Fibroblast of skin of left quadriceps (primary cell): ENCODE results near the gene SLC8A2.

ENCODE experiments used
- DNase-seq, 2 experiments: peaks; one replicate each; pipeline ENCODE4 v3.0.0-alpha.2; 2013; ENCODE audit warnings: low read depth in 2 of 2

Gene SLC8A2

DNA sequence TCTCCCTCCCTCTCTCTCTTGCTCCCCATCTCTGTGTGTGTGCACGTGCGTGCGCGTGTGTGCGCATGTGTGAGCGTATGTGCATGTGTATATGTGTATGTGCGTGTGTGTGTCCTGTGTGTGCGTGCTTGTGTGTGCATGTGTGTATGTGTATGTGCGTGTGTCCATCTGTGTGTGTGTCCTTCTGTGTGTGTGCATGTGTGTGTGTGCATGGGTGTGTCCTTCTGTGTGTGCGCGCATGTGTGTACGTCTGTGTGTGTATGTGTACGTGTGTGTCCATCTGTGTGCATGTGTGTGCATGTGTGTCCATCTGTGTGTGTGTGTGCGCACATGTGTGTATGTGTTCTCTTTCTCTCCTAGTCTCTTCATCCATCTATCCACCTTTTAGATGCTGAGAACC, 12.2 kb downstream of the SLC8A2 start:
- no peak for DNase-seq

DNA sequence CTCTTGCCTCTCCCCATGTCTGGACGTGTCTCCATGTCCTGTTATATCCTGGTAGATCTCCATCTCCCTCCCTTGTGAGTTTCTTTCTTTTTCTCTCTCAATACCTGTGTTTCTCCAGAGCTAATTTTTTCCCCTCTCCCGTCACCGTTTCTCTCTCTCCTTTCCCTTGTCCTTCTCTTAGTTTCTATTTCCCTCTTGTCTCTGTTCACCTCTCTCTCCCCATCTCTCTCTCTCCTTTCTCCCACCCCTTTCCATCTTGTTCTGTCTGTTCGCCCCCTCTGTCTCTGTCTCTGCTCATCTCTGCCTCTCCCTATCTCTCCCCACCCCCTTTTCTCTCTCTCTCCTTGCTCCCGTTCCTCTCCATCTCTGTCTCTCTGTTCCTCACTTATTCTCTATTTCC, 13.0 kb downstream of the SLC8A2 start:
- no peak for DNase-seq

DNA sequence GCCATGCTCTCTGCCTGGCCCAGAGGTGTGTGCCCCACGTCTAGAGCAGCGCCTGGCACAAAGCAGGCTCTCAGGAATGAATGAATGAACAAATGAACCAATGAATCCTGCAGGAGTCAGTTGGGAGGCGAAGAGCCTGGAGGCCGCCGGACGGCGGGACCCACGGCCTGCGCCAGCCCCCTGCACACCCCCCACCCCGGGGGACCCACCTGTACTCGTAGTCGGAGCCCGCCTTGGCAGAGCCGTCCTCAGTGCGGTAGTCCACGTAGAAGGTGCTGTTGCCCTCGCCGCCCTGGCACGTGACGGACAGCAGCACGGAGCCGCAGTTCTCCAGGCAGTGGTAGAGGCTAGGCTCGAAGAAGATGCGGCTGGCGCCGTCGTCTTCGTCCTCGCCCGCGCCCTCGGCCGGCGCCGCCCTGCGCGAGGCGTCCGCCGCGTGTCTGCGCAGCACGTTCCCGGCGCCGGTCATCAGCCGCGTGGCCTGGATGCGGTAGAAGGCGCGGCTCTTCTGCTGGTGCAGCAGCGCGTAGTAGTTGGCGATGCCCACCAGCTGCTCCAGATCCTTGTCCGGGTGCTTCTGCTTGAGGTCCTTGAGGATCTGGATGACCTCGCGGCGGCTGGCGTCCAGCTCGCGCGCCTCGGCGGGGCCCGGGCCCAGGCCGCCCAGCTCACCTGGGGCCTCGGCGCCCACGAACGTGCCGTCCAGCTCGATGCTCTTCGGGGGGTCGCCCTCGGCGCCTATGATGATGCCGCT, 14.8 kb downstream of the SLC8A2 start:
- DNase-seq: no peak

DNA sequence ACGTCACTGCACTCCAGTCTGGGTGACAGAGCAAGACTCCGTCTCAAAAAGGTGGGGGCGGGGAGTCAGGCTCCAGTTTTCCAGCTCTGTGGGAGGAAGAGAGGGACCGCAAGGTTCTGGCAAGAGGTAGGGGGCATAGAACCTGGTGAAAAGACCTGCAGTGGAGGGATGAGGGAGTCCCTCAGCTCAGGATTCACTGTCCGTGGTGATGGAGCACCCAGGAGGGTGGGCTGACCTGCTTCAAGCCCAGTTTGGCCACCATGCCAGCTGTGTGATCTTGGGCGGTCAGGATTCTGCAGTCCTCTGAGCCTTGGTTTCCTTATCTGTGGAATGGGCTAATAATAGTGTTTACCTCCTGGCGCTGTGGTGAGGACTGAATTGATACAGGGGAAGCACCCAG, 21.2 kb downstream of the SLC8A2 start:
- no peak for DNase-seq

DNA sequence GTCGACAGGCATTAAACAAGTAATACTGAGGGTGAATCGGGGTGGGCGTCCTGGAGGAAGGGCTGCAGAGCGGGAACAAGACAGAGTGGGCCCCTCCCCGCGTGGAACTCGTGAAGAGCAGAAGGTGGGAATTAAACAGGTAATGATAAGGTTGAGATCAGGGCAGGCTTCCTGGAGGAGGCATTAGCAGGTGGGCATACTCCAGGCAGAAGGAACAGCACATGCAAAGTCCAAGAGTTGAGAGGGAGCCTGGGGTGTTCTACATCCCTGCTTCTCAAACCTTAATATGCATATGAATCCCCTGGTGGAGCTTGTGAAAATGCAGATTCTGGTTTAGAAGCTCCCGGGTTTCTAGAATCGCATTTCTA, 23.3 kb downstream of the SLC8A2 start:
- DNase-seq: no peak

DNA sequence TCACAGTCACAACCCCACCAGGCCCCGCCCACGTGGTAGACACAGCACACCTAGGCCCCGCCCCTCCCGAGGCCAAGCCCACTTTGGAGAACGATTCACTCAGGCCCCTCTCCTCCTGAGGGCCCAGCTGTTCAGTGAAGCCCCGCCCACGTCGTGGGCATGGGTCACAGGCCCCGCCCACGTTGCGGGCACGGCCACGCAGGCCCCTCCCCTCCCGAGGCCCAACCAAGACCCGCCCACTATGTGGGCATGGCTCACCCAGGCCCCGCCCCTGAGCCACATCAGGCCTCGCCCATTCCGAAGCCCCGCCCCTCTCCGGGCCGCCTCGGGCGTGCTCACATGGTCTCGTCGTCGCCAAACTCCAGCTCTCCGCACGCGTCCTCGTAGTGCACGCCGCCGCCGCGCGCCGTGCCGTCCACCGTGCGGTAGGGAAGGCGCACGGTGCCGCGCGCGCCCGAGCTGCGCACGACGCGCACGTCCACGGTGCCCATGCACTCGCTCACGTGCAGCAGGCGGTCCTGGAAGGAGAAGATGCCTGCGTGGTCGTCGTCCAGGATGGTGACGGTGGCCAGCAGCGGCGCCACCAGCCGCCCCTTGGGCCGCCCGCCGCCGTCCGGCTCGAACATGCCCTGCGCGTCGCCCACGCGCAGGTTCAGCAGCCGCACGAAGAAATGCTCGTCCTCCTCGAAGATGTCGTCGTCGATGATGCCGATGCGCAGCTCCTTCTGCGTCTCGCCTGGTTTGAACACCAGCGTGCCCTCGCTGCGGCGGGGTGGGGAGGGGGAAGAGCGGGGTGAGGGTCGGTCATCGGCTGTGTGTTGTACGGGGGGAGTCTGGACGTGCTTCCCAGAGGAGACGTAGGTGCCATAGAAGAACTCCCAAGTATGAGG, 24.0 kb downstream of the SLC8A2 start:
- DNase-seq: no peak

DNA sequence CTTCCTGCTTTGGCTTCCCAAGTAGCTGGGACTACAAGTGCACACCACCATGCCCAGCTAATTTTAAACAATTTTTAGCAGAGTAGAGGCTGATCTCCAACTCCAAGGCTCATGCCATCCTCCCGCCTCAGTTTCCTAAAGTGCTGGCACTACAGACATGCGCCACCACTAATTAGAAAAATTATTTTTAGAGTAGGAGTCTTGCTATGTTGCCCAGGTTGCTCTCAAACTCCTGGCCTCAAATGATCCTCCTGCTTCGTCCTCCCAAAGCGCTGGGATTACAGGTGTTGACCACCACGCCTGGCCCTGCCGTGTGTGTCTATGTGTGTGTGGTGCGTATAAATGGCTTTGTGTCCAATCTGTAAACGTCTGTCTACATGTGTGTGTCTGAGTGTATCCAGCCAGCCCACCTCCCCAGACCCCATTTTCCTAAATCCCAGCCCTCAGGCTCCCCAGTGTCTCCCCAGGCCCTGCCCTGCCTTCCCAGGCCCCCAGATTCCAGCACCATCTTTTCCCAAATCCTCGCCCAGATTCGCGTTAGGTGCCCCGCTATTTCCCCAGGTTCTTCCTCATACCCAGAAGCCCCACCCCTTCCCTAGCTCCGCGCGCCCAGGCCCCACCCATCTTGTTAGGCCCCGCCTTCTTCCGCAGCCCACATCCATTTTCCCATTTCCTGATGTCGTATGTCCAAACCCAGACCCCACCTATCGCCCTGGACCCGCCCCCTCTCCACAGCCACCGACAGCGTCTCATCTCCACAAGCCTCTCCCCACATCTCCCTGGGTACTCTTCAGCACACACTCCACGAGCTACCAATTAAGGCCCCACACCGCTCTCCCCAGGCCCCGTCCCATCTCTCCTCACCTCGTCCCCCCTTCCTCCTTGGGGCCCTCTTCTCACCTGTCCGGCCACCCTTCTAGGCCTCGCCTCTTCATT, 24.9 kb downstream of the SLC8A2 start:
- DNase-seq: no peak

DNA sequence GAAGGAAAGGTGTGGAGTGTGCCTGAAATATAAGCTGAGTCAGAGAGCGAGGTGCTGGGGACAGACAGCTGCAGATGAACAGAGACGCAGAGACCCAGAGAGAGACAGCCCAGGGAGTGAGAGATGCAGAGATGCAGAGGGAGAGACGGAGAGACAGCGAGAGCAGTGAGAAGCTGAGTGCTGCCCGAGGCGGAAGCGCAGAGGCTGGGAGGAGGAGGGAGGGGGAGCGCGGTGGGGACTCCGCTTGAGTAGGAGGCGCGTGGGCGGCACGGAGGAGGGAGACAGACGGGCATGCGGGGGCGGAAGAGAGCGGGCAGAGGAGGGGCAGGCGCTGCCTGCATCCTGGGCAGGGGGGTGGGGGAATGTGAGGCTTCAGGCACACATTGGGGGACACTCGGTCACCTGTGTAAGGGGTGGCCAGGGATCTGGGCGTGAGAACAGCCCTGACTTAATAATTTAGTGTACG, 25.7 kb downstream of the SLC8A2 start:
- no peak for DNase-seq

DNA sequence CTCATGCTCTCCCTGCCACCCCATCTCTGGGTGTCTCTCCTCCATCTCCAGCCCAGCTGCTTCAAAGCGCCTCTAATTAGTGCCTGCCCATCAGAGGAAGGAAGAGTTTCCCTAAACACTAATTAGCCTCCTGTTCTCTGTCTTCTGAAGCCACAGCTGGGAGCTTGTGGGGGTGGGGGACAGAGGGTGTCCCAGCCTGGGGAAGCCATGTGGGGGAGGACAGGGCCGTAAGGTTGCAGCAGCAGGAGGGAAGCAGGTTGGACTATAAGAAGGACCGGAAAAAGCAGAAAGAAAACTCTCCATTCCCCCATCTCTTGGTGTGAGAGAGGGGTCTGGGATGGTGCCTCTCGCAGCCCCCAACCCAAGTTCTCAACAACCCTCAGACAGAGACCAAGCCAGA, 26.2 kb downstream of the SLC8A2 start:
- no peak for DNase-seq

DNA sequence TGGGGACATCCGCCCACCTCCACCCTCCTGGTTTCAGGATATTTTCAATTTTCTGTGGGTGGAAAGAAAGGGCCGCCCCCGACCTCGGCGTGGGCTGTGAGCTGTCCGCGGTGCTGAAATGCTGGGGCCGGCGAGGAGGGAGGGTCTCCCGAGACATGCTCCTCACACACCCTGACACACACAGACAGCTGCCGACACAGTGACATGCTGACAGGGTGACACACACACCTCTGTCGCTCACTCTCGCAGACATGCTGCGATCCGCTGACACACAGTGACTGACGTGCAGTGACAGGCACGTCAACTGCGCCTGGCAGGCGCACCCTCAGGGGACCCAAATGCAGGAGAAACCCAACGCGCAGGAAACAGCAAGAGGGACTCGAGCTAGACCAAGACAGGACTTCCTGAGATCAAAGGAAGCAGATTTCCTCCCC, 27.3 kb downstream of the SLC8A2 start:
- no peak for DNase-seq

DNA sequence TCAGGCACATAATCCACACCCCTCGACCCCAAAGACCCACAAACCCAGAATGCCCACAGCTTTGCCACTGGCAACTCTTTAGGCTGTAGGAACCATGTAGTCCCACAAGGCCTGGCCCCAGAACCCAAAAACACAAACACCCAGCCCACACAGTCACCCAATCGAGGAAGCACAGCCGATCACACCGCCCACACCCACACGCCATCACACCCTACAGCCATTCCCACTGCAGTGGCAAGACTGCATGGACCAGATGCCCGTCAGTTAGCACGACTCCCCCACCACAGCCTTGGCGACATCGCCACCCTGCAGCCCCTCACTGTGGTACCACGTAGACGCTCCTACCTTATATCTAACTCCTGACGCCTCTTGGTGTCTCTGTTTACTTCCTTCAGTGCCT, 28.4 kb downstream of the SLC8A2 start:
- no peak for DNase-seq

DNA sequence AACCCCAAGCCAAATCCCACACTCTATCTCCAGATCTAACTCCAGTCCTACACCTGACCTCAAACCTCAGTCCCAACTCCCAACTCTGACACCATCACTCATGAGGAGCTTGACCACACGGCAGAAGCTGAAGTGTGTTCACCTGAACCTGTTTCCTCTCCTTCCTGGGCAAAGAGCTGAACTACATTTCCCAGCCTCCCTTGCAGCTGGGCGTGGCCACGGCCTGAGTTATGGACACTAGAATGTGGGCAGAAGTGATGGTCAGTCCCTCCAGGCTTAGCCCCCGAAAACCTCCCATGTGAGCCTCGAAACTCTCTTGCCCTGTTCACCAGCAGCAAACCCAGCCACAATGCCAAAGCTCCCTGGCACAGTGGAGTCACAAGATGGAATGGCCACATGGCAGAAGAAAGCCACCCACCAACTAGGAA, 32.9 kb downstream of the SLC8A2 start:
- no peak for DNase-seq

DNA sequence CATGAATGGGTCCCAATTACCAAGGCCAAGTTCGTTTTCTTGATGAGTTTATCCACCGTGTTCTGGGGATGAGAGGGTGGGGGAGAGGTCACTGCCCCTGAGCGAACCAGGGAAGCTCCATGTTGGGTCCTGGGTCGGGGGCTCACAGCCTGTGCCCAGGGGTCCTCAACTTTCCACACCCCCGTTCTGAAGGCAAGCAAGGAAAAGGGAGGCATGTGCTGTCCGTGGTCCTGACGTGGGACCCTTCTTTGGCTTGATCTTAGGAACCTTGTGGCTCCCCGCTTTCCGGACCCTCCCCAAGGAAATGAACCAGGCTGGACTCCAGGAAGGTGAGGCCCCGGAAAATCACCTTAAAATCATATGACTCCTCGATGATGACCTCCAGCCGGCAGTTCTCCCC, 34.2 kb downstream of the SLC8A2 start:
- DNase-seq: no peak

DNA sequence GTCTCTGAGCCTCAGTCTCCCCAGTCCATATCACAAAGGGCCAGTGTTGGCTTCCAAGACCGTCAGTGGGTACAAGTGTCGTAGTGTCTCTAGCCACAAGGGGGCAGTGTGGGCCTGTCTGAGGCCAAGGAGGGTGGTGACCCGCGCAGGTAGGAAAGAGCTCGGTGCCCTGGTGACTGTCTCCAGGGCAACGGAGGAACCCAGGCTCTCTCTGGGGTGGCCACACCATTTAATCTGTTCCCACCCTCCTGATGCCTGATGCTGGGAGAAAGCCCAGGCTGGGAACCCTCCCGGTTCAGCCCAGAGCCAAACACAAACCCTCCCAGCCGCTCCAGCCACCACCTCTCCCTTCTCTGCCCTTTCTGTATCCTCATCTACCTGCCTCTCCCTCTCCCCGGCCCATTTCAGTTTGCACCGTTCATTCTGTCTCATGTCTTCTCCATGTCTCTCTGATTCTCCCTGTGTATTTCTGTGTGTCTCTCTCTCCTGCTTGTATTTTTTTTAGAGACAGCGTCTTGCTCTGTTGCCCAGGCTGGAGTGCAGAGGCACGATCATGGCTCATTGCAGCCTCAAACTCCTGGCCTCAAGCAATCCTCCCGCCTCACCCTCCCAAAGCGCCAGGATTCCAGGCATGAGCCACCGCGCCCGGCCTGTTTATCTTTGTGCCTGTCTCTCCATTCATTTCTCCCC, 34.8 kb downstream of the SLC8A2 start:
- DNase-seq: no peak

DNA sequence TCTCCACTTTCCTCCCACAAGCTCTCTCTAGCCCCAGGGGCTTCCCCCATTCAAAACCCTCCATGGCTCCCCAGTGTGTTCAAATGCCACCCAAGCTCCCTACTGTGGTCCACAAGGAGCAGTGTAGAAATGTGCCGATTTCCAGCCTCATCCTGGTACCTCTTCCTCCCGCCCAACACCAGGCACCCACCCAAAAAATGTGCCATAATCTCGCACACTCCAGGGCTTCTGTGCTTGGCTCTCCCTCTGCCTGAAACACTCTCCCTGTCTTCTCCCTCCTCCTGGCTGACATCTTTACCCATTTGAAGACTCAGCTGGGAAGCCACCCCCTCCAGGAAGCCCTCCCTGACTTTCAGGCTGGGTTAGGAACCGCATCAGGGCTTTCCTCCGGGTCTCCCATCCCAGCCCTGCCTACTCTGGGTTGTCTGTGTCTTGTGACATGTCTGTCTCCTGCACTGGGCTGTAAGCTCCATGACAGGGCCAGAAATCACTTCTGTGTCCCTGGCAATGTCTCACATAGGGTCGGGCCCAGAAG, 35.7 kb downstream of the SLC8A2 start:
- DNase-seq: no peak

DNA sequence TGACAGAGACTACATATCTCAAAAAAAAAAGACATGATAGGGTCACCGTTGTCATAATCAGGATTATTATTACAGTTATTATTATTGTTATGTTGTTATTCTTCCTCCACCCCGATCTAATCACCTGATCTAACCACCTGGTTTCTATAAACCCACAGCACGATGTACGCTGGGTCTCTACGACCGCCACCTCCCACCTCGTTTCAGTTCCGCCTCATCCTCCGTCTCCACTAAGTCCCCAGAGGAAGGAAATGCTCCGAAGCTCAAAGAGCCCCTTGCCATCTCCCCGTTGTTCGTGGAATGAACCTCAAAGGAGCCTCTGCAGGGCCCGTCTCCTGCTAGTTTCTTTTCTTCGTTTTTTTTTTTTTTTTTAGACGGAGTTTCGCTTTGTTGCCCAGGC, 36.5 kb downstream of the SLC8A2 start:
- no peak for DNase-seq

DNA sequence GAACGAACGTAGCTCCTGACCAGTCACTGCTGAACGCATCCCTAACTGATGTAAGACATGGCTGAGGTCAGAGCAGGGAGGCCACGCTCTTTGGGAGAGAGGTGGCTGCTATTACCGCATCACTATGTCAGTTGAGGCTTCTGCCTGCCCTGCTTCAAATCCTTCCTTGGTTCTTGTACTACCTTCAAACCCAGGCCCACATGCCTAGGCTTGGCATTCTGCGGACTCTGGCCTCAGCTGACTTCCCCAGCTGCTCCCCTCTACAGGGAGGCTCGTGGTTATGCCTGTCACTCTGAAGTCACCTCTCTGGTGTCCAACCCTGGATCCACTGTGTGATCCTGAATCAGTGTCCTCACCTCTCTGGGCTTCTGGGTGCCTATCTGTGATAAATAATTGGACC, 37.6 kb downstream of the SLC8A2 start:
- no peak for DNase-seq

DNA sequence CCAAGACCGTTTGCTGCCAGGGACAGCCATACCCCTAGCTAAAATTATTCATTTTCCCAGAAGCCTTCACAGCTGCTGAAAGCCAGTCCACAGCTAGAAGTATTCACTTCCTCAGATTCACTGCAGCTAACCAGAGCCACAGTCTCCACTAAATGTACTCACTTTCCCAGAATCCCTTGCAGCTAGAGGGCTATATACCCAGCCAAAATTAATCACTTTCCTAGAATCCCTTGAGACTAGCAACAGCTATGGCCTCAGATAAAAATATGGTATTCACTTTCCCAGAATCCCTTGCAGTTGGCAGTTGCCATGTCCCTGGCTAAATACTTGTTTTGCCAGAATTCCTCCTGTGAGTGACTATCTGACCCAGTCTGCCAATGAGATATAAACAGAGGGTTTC, 38.6 kb downstream of the SLC8A2 start:
- no peak for DNase-seq

DNA sequence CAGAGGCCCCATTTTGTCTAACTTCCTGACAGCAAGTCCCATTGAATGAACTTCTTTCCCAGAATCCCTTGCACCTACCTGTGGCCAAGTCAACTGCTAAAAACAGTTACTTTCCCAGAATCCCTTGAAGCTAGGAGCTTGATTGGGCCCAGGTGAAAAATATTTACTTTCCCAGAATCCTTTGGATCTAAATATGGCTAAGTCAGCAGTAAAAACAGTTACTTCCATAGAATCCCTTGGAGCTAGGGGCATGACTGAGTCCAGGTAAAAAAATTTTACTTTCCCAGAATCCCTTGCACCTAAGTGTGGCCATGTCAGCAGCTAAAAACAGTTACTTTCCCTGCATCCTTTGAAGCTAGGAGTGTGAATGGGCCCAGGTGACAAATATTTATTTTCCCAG, 39.2 kb downstream of the SLC8A2 start:
- DNase-seq: no peak

DNA sequence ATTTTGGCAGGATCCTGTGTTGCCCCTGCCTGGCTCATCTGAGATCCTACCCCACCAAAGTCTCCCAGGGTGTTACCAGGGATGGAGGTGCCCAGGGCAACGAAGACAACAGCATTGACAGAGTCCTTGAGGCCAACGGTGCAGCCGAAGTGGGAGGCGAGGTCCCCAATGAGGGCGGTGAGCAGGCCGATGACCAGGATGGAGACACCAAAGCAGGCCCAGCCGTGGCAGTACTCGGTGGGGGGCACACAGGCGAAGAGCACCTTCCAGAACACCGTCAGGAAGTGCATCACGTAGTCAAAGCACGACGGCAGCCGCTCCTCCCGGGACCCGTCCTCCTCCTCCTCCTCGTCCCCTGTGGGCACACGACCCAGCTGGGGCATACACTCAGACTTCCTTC, 39.6 kb downstream of the SLC8A2 start:
- no peak for DNase-seq
